HL-60 (cell line): ENCODE results near the gene A4GALT.
"Not testable (repeated sequence)": the region's sequence is repeated elsewhere in the genome, so short reads cannot be mapped to it uniquely, and the experiment has no call there.

Experiments used
- POLR2AphosphoS5 ChIP-seq: IDR thresholded peaks from 2 replicates; pipeline ENCODE4 v1.6.1; 2012; ENCODE audit warnings: low read depth
- TF ChIP-seq, protein P1 (sequence below): IDR thresholded peaks from one replicate; pipeline ENCODE4 v1.5.1; 2011; ENCODE audit warnings: low read length, control low read depth, inconsistent platforms; ENCODE audit not compliant: insufficient read depth

- TF ChIP-seq POLR2AphosphoS5 = not testable (repeated sequence)
- TF ChIP-seq, protein P1, sequence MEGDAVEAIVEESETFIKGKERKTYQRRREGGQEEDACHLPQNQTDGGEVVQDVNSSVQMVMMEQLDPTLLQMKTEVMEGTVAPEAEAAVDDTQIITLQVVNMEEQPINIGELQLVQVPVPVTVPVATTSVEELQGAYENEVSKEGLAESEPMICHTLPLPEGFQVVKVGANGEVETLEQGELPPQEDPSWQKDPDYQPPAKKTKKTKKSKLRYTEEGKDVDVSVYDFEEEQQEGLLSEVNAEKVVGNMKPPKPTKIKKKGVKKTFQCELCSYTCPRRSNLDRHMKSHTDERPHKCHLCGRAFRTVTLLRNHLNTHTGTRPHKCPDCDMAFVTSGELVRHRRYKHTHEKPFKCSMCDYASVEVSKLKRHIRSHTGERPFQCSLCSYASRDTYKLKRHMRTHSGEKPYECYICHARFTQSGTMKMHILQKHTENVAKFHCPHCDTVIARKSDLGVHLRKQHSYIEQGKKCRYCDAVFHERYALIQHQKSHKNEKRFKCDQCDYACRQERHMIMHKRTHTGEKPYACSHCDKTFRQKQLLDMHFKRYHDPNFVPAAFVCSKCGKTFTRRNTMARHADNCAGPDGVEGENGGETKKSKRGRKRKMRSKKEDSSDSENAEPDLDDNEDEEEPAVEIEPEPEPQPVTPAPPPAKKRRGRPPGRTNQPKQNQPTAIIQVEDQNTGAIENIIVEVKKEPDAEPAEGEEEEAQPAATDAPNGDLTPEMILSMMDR = not testable (repeated sequence)
Measured at GRCh38 chr22:42755121-42755520, 34.5 kb upstream of the A4GALT start.
